HG03135 (cell line): Measurements from ENCODE around the gene SIAH2.

Experiments
- ATAC-seq: cut with Tn5 transposase; IDR thresholded peaks from one replicate; pipeline ENCODE4 v1.9.1; 2021; ENCODE audit warnings: mild to moderate bottlenecking, moderate library complexity; ENCODE audit not compliant: unreplicated experiment

Gene SIAH2

GRCh38 chr3:150775001-150775599 lies 12.1 kb upstream of the SIAH2 start:
- no peak for ATAC-seq

- ATAC-seq: no peak
These were observed 10.7 kb upstream of the SIAH2 start for GRCh38 chr3:150773616-150774192.

- ATAC-seq: no peak
These were observed 8.6 kb upstream of the SIAH2 start for GRCh38 chr3:150771600-150771999.

- ATAC-seq: no peak
These were observed 7.7 kb upstream of the SIAH2 start for GRCh38 chr3:150770681-150771080.

- ATAC-seq: no peak
These were observed 3.8 kb upstream of the SIAH2 start for GRCh38 chr3:150766742-150767141.

GRCh38 chr3:150765949-150766720 lies 3.2 kb upstream of the SIAH2 start:
- no peak for ATAC-seq

GRCh38 chr3:150764967-150765366 lies 2.0 kb upstream of the SIAH2 start:
- ATAC-seq: no peak

GRCh38 chr3:150764566-150764965 lies 1.6 kb upstream of the SIAH2 start:
- ATAC-seq: no peak

- ATAC-seq: peak; percentile 12
These were observed 993 bp upstream of the SIAH2 start for GRCh38 chr3:150763841-150764483.

- ATAC-seq: peak; percentile 3
These were observed 277 bp downstream of the SIAH2 start for GRCh38 chr3:150762662-150763121.

GRCh38 chr3:150761831-150762661 lies 923 bp downstream of the SIAH2 start:
- no peak for ATAC-seq

- ATAC-seq: peak; percentile 36
These were observed 2.4 kb downstream of the SIAH2 start for GRCh38 chr3:150760431-150761200.

- ATAC-seq: no peak
These were observed 3.0 kb downstream of the SIAH2 start for GRCh38 chr3:150759947-150760346.

- ATAC-seq: no peak
These were observed 3.6 kb downstream of the SIAH2 start for GRCh38 chr3:150759319-150759718.

- ATAC-seq: no peak
These were observed 5.2 kb downstream of the SIAH2 start for GRCh38 chr3:150757768-150758167.

GRCh38 chr3:150757364-150757763 lies 5.6 kb downstream of the SIAH2 start:
- no peak for ATAC-seq

GRCh38 chr3:150756491-150757059 lies 6.4 kb downstream of the SIAH2 start:
- ATAC-seq: no peak

- ATAC-seq: no peak
These were observed 7.1 kb downstream of the SIAH2 start for GRCh38 chr3:150755902-150756301.

GRCh38 chr3:150754896-150755295 lies 8.1 kb downstream of the SIAH2 start:
- ATAC-seq: no peak
